Upper lobe of left lung (tissue), 4 donors: Measurements from ENCODE around the gene KCNK4.
A peak's percentile ranks its signal among the peaks of the same experiment; 100 is the strongest.

Experiments used
- CTCF ChIP-seq, 6 experiments: fragments of 450-650 bp in 4 of 6; fragments of 200-600 bp in 2 of 6; sonication (generic) in 2 of 6; IDR thresholded peaks; one replicate each; pipeline ENCODE4 v1.5.1; 2016 to 2019; ENCODE audit warnings: antibody characterized with exemption in 6 of 6
- EP300 ChIP-seq, 4 donors: sonication (generic); formaldehyde crosslinking; IDR thresholded peaks; one replicate each; pipeline ENCODE4 v1.5.1; 2017; ENCODE audit warnings: antibody characterized with exemption in 4 of 4, control low read depth in 2 of 4
- POLR2A ChIP-seq, 4 donors: fragments of 450-650 bp; IDR thresholded peaks; one replicate each; pipeline ENCODE4 v1.5.1; 2016 to 2017; ENCODE audit warnings: antibody characterized with exemption in 4 of 4, mild to moderate bottlenecking in 2 of 4
- POLR2AphosphoS5 ChIP-seq, 2 donors: sonication (generic); formaldehyde crosslinking; IDR thresholded peaks; one replicate each; pipeline ENCODE4 v1.5.1; 2017; ENCODE audit warnings: antibody characterized with exemption in 2 of 2

- TF ChIP-seq POLR2A (IDR thresholded peaks at IDR 0.05) (peak in 2 of 4 donors; percentile 76 to 77), EP300 (IDR thresholded peaks at IDR 0.05) (no peak), CTCF (IDR thresholded peaks at IDR 0.05) (peak; percentile 93 to 99 (median 94)), POLR2AphosphoS5 (IDR thresholded peaks at IDR 0.05) (peak in 1 of 2 donors; percentile 53)
Measured at GRCh38 chr11:64251016-64251752, 39.9 kb upstream of the KCNK4 start, which contains the start of gene PLCB3.
